ENCODE data around the gene GPR143.

GPR143 gene

DNA sequence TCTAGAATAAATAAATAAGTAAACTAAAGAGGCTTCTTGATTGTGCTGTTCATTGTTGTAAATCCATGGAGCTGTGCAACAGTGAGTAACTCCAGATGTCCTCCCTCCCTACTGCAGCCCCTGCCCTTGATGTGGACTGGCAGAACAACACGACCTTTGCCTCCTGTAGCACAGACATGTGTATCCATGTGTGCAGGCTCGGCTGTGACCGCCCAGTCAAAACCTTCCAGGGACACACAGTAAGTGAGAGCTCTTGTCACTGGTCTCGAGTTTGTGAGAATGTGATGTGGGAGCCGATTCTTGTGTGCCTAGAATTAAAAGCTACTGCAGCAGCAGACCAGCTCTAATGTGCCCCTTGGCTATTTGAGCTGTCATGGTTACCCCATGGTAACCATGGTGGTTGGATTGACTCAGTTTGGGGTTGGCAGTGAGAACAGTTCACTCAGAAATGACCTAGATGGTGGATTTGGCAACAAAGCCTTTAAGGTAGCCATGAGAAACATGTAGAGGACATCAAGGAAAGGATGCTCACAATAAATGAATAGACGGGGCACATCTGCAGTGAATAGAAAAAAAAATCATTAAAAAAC, 60.7 kb downstream of the GPR143 start:
- peaks cover 14% of the 10 kb centered on the region for H3K4me1 Mint-ChIP-seq
- H3K27ac Mint-ChIP-seq: no peak overlapping the region
- H3K4me3 Mint-ChIP-seq: no peak overlapping the region
- no peak for DNase-seq
- ATAC-seq: peak; percentile 43
- no peaks in the 10 kb centered on the region for H3K9me3 Mint-ChIP-seq
- no peaks in the 10 kb centered on the region for H3K27me3 Mint-ChIP-seq

DNA sequence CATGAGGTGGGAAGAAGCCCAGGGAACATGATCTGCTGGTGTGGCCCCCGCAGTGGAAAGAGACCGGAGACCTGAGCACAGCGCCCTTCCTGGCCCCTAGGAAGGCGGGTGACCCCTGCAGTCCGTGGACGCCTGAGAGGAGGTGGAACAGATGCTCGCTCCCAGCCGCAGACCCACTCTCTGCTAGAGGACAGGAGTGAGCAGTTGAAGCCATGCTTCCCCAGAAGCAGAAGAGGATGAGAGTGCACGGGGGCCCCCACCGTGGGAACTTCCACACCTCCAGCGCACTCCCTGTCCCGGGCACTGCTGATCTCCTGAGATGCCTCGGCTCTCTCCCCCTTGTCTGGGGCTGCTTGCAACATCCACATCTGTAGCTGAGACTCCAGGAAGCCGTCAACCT, 62.2 kb downstream of the GPR143 start:
- Mint-ChIP-seq H3K27me3 (no peaks in the 10 kb centered on the region), H3K9me3 (no peaks in the 10 kb centered on the region), H3K27ac (no peak overlapping the region), H3K4me1 (peaks cover 6% of the 10 kb centered on the region), H3K4me3 (no peak overlapping the region)
- ATAC-seq: no peak
- no peak for DNase-seq

GRCh38 chrX:9701790-9702189, 63.9 kb downstream of the GPR143 start:
- H3K4me1 Mint-ChIP-seq: no peaks in the 10 kb centered on the region

GRCh38 chrX:9700555-9700954, 65.1 kb downstream of the GPR143 start:
- DNase-seq: no peak
- no peaks in the 10 kb centered on the region for H3K4me1 Mint-ChIP-seq
- H3K27me3 Mint-ChIP-seq: no peaks in the 10 kb centered on the region
- no peaks in the 10 kb centered on the region for H3K9me3 Mint-ChIP-seq
- H3K27ac Mint-ChIP-seq: peak overlapping the region in 1 of 2 donors; percentile 48
- ATAC-seq: no peak
- no peak overlapping the region for H3K4me3 Mint-ChIP-seq

More at GRCh38 chrX:9701790-9702189, 63.9 kb downstream of the GPR143 start:
- no peak for DNase-seq
- Mint-ChIP-seq H3K4me3 (no peak overlapping the region), H3K9me3 (no peaks in the 10 kb centered on the region), H3K27ac (peak overlapping the region in 1 of 2 donors; percentile 80), H3K27me3 (no peaks in the 10 kb centered on the region)
- no peak for ATAC-seq

- Mint-ChIP-seq H3K9me3 (no peaks in the 10 kb centered on the region), H3K4me3 (no peak overlapping the region), H3K27me3 (no peaks in the 10 kb centered on the region), H3K4me1 (peaks cover 2% of the 10 kb centered on the region), H3K27ac (no peak overlapping the region)
- DNase-seq: no peak
- ATAC-seq: no peak
Measured at GRCh38 chrX:9698576-9698975, 67.1 kb downstream of the GPR143 start.

- no peaks in the 10 kb centered on the region for H3K9me3 Mint-ChIP-seq
- ATAC-seq (no peak), DNase-seq (no peak)
- peaks cover 13% of the 10 kb centered on the region for H3K4me1 Mint-ChIP-seq
- no peak overlapping the region for H3K27ac Mint-ChIP-seq
- H3K4me3 Mint-ChIP-seq: no peak overlapping the region
- H3K27me3 Mint-ChIP-seq: no peaks in the 10 kb centered on the region
Measured at GRCh38 chrX:9693307-9694001, 72.2 kb downstream of the GPR143 start.

DNA sequence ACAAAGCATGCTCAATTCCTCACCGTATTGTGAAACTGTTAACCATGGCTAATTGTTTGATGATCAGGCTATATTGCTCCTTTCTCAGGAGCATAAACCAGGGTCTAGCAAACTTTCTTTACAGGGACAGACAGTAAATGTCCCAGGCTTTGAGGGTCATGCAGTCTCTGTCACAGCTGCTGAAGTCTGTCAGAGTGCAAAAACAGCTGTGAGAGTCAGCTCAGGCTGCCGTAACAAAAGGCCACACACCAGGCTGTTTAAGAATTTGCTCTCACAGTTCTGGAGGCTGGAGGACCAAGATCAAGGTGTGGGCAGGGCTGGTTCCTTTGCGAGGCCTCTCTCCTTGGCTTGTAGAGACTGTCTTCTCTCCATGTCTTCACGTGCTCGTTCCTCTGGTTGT, 75.6 kb downstream of the GPR143 start:
- DNase-seq: no peak
- no peak for ATAC-seq
- Mint-ChIP-seq H3K9me3 (no peaks in the 10 kb centered on the region), H3K4me3 (no peak overlapping the region), H3K4me1 (peaks cover 13% of the 10 kb centered on the region), H3K27me3 (no peaks in the 10 kb centered on the region), H3K27ac (no peak overlapping the region)

GRCh38 chrX:9688833-9689232, 76.8 kb downstream of the GPR143 start:
- peaks cover 13% of the 10 kb centered on the region for H3K4me1 Mint-ChIP-seq
- peak overlapping the region in 1 of 2 donors; percentile 59 for H3K27ac Mint-ChIP-seq
- no peak for DNase-seq
- no peaks in the 10 kb centered on the region for H3K27me3 Mint-ChIP-seq
- no peak overlapping the region for H3K4me3 Mint-ChIP-seq
- H3K9me3 Mint-ChIP-seq: no peaks in the 10 kb centered on the region
- ATAC-seq: no peak

GRCh38 chrX:9687899-9688298, 77.7 kb downstream of the GPR143 start:
- peak overlapping the region in 1 of 2 donors; percentile 30 for H3K27ac Mint-ChIP-seq
- ATAC-seq (no peak), DNase-seq (no peak)
- H3K9me3 Mint-ChIP-seq: no peaks in the 10 kb centered on the region
- no peak overlapping the region for H3K4me3 Mint-ChIP-seq
- peaks cover 4% of the 10 kb centered on the region for H3K4me1 Mint-ChIP-seq
- no peaks in the 10 kb centered on the region for H3K27me3 Mint-ChIP-seq

DNA sequence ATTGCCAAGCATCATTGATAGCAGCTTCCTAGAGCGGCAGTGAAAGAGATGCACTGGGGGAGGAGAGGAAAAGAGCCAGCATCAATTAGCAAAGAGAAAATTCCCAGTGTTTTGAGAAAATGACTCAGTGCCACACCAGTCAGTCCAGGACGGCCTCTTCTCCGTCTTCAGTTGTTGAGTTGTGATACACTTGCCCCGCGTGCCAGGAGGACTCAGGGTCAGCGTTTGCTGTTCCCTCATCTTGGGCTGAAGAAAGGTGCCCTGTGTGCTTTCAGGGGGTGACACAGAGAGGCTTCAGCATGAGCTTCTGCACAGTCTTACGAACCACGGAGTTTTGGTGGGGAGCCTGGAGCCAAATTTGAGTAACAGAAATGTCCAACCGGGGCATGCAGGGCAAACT, 82.3 kb downstream of the GPR143 start:
- ATAC-seq (no peak), DNase-seq (no peak)
- Mint-ChIP-seq H3K4me1 (no peaks in the 10 kb centered on the region), H3K9me3 (no peaks in the 10 kb centered on the region), H3K27ac (no peak overlapping the region), H3K4me3 (no peak overlapping the region), H3K27me3 (no peaks in the 10 kb centered on the region)

- no peak for ATAC-seq
- no peak overlapping the region for H3K27ac Mint-ChIP-seq
- H3K4me3 Mint-ChIP-seq: no peak overlapping the region
- no peaks in the 10 kb centered on the region for H3K27me3 Mint-ChIP-seq
- no peak for DNase-seq
- H3K4me1 Mint-ChIP-seq: peaks cover 4% of the 10 kb centered on the region
- peaks cover 0 to 3% of the 10 kb centered on the region in 2 donors for H3K9me3 Mint-ChIP-seq
Measured at GRCh38 chrX:9682861-9683260, 82.8 kb downstream of the GPR143 start.

GRCh38 chrX:9682456-9682855, 83.2 kb downstream of the GPR143 start:
- no peak for ATAC-seq
- no peak overlapping the region for H3K27ac Mint-ChIP-seq
- peaks cover 0 to 5% of the 10 kb centered on the region in 2 donors for H3K9me3 Mint-ChIP-seq

GRCh38 chrX:9681422-9681821, 84.2 kb downstream of the GPR143 start:
- H3K9me3 Mint-ChIP-seq: peaks cover 0 to 12% of the 10 kb centered on the region in 2 donors
- no peak overlapping the region for H3K4me3 Mint-ChIP-seq
- peaks cover 19% of the 10 kb centered on the region for H3K4me1 Mint-ChIP-seq
- DNase-seq (no peak), ATAC-seq (no peak)
- no peaks in the 10 kb centered on the region for H3K27me3 Mint-ChIP-seq
- H3K27ac Mint-ChIP-seq: no peak overlapping the region

More at GRCh38 chrX:9682456-9682855, 83.2 kb downstream of the GPR143 start:
- DNase-seq: no peak
- Mint-ChIP-seq H3K4me3 (no peak overlapping the region), H3K4me1 (peaks cover 8% of the 10 kb centered on the region), H3K27me3 (no peaks in the 10 kb centered on the region)

GRCh38 chrX:9681011-9681410, 84.6 kb downstream of the GPR143 start:
- peaks cover 22% of the 10 kb centered on the region for H3K4me1 Mint-ChIP-seq
- H3K27me3 Mint-ChIP-seq: no peaks in the 10 kb centered on the region
- DNase-seq: no peak
- H3K9me3 Mint-ChIP-seq: peaks cover 0 to 16% of the 10 kb centered on the region in 2 donors
- H3K4me3 Mint-ChIP-seq: no peak overlapping the region
- ATAC-seq: no peak
- no peak overlapping the region for H3K27ac Mint-ChIP-seq

GRCh38 chrX:9678215-9678965, 87.3 kb downstream of the GPR143 start:
- Mint-ChIP-seq H3K9me3 (peaks cover 0 to 18% of the 10 kb centered on the region in 2 donors), H3K4me3 (peak overlapping the region; percentile 17 to 26), H3K27me3 (no peaks in the 10 kb centered on the region), H3K27ac (peak overlapping the region in 1 of 2 donors; percentile 69), H3K4me1 (peaks cover 24% of the 10 kb centered on the region)
- DNase-seq (no peak), ATAC-seq (no peak)
